Breast epithelium (tissue), 3 donors: ENCODE results near the gene SLC10A6.

Experiments used
- CTCF ChIP-seq, 3 donors: fragments of 450-650 bp; IDR thresholded peaks; one replicate each; pipeline ENCODE4 v1.5.1; 2016 to 2017; ENCODE audit warnings: antibody characterized with exemption in 3 of 3, mild to moderate bottlenecking in 3 of 3, moderate library complexity in 3 of 3
- POLR2A ChIP-seq: fragments of 450-650 bp; IDR thresholded peaks from one replicate; pipeline ENCODE4 v1.6.1; 2016; ENCODE audit warnings: antibody characterized with exemption, mild to moderate bottlenecking, moderate library complexity
- POLR2AphosphoS5 ChIP-seq, 3 donors: sonication (generic); formaldehyde crosslinking; IDR thresholded peaks; one replicate each; pipeline ENCODE4 v1.6.1; 2017; ENCODE audit warnings: antibody characterized with exemption in 3 of 3

GRCh38 chr4:86848732-86849619 is at the start of gene SLC10A6:
- TF ChIP-seq CTCF (IDR thresholded peaks at IDR 0.05): no peak
- no peak for TF ChIP-seq POLR2A
- peak in 2 of 3 donors; percentile 17 to 22 for TF ChIP-seq POLR2AphosphoS5 (IDR thresholded peaks at IDR 0.05)
